ENCODE results near the gene BHLHE23.

Gene BHLHE23

DNA sequence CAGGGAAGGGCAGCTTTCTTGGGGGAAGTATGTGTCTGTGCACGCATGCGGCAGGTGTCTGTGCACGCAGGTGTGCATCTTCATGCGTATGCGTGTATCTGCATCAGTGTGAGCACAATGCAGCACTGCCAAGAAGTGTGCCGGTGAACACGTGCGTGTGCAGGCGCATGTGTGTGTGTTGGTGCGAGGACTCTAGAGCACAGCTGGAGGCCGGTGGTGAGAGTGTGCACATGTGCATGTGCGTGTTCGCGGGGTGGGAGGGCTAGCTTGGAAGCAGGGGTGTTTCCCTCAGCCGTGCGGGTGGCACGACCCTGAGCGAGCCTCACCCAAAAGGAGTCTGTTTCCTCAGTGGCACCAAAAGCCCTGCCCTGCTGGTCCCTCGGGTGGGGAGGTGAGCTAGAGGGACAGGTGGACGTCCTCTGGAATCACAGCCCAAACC, 46.7 kb downstream of the BHLHE23 start:
- TF ChIP-seq, protein P1, sequence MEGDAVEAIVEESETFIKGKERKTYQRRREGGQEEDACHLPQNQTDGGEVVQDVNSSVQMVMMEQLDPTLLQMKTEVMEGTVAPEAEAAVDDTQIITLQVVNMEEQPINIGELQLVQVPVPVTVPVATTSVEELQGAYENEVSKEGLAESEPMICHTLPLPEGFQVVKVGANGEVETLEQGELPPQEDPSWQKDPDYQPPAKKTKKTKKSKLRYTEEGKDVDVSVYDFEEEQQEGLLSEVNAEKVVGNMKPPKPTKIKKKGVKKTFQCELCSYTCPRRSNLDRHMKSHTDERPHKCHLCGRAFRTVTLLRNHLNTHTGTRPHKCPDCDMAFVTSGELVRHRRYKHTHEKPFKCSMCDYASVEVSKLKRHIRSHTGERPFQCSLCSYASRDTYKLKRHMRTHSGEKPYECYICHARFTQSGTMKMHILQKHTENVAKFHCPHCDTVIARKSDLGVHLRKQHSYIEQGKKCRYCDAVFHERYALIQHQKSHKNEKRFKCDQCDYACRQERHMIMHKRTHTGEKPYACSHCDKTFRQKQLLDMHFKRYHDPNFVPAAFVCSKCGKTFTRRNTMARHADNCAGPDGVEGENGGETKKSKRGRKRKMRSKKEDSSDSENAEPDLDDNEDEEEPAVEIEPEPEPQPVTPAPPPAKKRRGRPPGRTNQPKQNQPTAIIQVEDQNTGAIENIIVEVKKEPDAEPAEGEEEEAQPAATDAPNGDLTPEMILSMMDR (IDR thresholded peaks at IDR 0.05; ENCODE audit: insufficient read depth, low read depth, low read length, missing control alignments) = no peak

DNA sequence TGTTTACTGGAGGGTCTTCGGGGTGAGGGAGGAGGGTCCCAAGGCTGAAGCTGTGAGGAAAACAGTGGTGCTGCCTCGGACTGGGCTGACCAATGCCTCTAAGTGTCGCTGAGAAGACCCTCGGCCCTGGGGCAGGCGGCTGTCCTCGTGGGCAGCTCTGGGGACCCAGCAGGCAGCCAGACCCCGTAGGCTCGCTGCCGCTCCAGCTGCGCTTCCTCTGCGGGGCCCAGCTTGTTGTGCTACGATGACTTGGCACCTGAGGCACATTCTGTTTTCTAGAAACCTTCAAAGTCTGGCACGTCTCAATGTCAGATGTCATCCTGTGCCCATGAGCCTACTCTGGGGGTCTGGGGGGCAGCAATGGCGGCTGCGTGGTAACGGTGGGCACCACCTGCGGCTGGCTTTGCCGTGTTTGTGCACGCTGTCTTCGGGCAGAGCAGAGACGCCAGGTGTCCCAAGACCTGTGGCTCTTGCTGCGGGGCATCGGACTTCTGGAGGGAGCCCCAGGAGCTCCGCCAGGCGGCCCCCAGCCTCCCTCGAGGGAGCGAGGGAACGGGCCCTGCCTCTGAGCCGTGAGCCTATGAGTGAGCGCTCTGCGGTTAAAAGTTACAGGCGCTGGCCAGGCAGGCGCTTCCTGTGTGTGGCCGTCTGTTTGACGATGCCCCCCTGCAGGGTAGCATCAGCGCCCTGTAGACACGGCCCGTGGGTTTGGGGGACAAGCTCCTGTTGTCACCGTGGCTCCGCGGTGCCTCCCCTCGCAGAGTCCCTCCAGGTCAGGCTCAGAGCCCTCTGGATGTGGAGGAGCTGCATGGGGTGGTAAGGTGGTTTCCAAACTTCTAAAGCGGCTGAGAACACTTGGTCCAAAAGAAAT, 47.4 kb downstream of the BHLHE23 start:
- TF ChIP-seq, protein P1 (IDR thresholded peaks at IDR 0.05; ENCODE audit: insufficient read depth, low read depth, low read length, missing control alignments) = no peak
- no peak for DNase-seq (ENCODE audit: low read depth)
- H3K4me3 ChIP-seq (ENCODE audit: low read length) = no peak overlapping the region

More for the DNA sequence above, 46.7 kb downstream of the BHLHE23 start:
- no peak for DNase-seq (ENCODE audit: low read depth)
- H3K4me3 ChIP-seq (ENCODE audit: low read length) = no peak overlapping the region

DNA sequence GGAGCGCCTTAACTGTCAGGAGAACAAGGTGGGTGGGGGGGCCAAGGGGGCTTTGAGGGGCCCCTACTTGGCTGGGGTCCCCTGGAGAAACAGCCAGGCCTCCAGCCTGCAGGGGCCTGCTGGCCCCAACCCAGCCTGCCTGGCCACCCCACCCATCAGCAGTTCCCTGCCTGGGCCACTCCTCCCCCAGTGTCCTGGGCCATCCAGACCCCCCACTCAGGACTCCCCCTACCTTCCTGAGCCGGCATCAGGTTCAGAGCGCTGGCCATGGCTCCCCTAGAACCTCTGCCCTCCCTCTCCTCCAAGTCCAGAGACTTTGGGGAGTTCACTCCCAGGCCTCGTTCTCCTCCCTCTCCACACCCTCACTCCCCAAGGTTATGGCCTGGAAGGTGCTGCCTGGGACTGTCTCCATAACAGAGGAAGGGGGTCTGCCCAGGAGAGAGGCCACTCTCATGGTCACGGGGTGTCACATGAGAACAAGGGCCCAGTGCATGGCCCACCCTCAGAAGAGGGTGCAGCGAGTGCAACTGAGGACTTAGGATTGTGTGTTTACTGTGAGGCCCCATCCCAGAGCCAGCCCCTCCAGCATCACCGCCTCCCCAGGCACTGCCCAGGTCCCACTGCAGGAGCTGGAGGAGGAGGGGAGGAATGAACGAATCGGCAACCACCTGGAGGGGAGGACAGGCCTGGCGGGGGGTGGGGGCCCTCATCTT, 48.2 kb downstream of the BHLHE23 start:
- TF ChIP-seq, protein P1 (IDR thresholded peaks at IDR 0.05; ENCODE audit: insufficient read depth, low read depth, low read length, missing control alignments) = no peak
- no peak overlapping the region for H3K4me3 ChIP-seq (ENCODE audit: low read length)
- no peak for DNase-seq (ENCODE audit: low read depth)

DNA sequence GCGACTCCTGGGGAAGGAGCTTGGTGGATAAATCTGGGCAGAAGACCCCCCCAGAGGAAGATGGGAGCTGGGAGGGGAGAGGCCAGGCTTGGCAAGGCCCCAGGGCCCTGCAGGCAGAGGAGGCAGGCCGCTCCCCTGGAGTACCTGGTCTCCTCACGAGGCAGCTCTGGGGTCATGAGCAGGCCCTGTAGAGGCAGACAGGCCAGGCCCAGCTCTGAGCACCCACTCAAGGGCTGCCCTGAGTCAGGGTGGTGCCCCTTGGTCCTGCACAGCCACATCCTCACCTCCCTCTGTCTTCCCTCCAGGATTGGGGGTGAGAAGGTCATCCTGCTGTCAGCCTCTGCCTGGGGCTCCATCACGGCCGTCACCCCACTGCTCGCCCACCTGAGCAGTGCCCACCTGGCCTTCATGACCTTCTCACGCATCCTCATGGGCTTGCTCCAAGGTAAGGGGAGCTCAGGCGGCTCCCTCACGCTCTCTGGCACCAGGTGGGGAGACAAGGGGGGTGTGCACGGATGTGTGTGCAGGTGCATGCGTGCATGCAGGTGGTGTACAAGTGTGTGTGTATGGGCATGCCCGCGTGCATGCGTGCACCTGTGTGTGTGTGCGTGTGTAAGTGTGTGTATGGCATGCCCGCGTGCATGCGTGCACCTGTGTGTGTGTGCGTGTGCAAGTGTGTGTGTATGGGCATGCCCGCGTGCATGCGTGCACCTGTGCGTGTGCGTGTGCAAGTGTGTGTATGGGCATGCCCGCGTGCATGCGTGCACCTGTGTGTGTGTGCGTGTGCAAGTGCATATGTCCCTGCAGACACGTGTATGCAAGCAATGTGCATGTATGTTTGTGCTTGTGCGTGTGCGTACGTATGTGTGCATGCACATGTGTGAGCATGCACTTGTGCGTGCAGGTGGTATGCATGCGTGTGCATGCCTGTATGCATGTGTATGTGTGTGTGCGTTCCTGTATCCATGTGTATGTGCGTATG, 49.3 kb downstream of the BHLHE23 start:
- TF ChIP-seq, protein P1 (IDR thresholded peaks at IDR 0.05; ENCODE audit: insufficient read depth, low read depth, low read length, missing control alignments) = no peak

DNA sequence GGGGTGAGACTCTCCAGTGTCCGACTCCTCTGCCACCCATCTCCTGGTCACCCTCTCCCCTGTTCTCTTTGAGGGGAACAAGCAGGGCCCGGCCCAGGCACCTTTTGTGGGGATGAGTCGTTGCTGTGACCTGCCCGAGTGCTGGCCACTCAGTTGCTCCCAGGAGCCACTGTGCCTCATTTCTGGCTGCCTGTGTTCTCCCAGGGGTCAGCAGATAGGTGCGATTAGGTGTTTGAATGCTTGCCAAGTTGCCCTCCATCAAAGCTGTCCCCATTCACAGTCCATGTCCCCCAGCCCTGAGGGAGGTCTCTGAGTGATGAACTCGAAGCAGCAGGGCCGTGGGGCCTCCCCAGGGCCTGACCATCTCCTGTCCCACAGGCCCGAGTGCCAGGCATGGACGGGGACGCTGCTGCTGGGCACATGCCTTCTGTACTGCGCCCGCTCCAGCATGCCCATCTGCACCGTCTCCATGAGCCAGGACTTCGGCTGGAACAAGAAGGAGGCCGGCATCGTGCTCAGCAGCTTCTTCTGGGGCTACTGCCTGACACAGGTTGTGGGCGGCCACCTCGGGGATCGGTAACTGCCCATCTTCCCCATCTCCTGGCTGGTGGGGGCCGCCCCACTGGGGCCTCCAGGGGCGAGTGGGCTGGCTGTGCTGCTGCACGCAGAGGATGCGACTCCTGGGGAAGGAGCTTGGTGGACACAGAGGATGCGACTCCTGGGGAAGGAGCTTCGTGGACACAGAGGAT, 50.2 kb downstream of the BHLHE23 start:
- DNase-seq (ENCODE audit: low read depth) = no peak
- TF ChIP-seq, protein P1 (IDR thresholded peaks at IDR 0.05; ENCODE audit: insufficient read depth, low read depth, low read length, missing control alignments) = no peak
- H3K4me3 ChIP-seq (ENCODE audit: low read length) = no peak overlapping the region

More for the DNA sequence above, 49.3 kb downstream of the BHLHE23 start:
- H3K4me3 ChIP-seq (ENCODE audit: low read length) = no peak overlapping the region
- no peak for DNase-seq (ENCODE audit: low read depth)

Data from epithelial cell of esophagus (primary cell).